T-helper 2 cell (primary cell): Measurements from ENCODE around the gene TBC1D13.
"Not testable (repeated sequence)": the region's sequence is repeated elsewhere in the genome, so short reads cannot be mapped to it uniquely, and the experiment has no call there.

Experiments
- DNase-seq, 5 experiments: peaks; one replicate each; pipeline versions ENCODE4 v3.0.0 to v3.0.0-alpha.2; 2012 to 2022

TBC1D13 gene

DNA sequence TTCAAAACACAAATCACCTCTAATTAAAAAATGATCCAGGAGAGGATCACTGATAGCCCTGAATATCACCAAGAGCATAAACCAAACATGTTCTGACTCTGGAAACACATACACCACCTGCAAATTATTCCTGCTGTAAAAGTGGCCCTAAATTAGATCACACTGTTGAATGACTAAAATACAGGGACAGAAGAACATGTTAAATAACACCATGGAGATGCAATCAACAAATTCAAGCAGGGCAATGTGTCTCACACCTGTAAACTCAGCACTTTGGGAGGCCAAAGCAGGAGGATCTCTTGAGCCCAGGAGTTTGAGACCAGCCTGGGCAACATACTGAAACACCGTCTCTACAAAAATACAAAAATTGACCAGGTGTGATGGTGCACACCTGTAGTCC is 60.8 kb downstream of the TBC1D13 start:
- DNase-seq: no peak

GRCh38 chr9:128851024-128851423 is 64.0 kb downstream of the TBC1D13 start:
- not testable (repeated sequence) for DNase-seq

GRCh38 chr9:128851779-128852600 is 64.9 kb downstream of the TBC1D13 start:
- DNase-seq: peak in 1 of 5 experiments; percentile 22

DNA sequence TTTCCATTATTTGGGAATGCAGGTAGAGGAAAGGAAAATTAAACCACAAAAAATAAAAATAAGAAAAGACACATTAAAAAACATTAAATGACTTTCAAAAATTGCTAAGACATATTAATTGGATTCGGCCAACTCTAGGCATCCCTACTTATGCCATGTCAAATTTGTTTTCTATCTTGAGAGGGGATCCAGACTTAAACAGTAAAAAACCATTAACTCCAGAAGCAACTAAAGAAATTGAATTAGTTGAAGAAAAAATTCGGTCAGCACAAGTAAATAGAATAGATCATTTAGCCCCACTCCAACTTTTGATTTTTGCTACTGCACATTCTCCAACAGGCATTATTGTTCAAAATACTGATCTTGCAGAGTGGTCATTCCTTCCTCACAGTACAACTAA is 65.6 kb downstream of the TBC1D13 start:
- DNase-seq: not testable (repeated sequence)

DNA sequence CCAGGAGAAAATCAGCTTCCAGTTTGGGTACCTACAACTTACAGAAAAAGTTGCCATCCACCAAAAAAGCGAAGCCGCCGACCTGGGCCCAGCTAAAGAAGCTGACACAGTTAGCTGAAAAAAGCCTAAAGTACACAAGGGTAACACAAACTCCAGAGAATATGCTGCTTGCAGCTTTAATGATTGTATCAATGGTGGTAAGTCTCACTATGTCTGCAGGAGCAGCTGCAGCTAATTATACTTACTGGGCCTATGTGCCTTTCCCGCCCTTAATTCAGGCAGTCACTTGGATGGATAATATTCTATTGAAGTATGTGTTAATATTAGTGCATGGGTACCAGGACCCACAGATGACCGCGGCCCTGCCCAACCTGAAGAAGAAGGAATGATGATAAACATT is 67.4 kb downstream of the TBC1D13 start:
- not testable (repeated sequence) for DNase-seq

DNA sequence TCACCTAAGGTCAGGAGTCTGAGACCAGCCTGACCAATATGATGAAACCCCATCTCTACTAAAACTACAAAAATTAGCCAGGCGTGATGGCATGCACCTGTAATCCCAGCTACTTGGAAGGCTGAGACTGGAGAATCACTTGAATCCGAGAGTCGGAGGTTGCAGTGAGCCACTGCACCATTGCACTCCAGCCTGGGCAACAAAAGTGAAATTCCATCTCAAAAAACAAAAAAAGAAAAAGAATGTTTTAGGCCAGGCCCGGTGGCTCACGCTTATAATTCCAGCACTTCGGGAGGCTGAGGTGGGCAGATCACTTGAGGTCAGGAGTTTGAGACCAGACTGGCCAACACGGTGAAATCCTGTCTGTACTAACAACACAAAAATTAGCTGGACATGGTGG is 71.4 kb downstream of the TBC1D13 start:
- DNase-seq: not testable (repeated sequence)
